ENCODE data around the gene CBLIF.
"Not testable (repeated sequence)": the region's sequence is repeated elsewhere in the genome, so short reads cannot be mapped to it uniquely, and the experiment has no call there.

GRCh38 chr11:59887156-59887555 lies 41.9 kb upstream of the CBLIF start:
- not testable (repeated sequence) for TF ChIP-seq CTCF (IDR thresholded peaks at IDR 0.05; ENCODE audit: low read depth, low read length, missing input control); REST (IDR thresholded peaks at IDR 0.05); ATF3 (IDR thresholded peaks at IDR 0.05); MAX (IDR thresholded peaks at IDR 0.05); YY1 (IDR thresholded peaks at IDR 0.05); NR2F2 (IDR thresholded peaks at IDR 0.05); EGR1 (IDR thresholded peaks at IDR 0.05; ENCODE audit: low read depth in 2 of 2)
